ENCODE data around the gene MRAP.

DNA sequence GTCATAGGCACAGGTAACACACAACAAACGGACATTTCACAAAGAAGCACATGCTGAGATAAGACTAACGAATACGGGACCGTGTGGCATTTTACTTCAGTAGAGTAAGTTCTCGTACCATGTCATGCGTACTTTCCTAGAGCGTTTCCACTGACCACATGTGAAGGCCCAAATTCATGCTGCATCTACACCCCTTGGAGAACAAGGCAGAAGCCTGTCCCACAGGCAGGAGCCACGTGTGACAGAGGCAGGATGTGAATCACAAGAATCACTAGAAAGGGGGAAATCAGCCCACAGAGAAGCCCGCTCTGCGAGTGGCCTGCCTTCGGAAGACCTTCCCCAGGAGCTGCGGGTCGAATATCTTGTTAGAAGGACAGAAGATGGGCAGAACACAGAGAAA is 52.3 kb downstream of the MRAP start:
- TF ChIP-seq EZH2phosphoT487 (IDR thresholded peaks at IDR 0.05; ENCODE audit: insufficient read depth, low read depth), result no peak
- no peak for TF ChIP-seq EZH2 (IDR thresholded peaks at IDR 0.05; ENCODE audit: insufficient read depth, poor library complexity, severe bottlenecking)

All from GM23248 (cell line).